Measurements from ENCODE around the gene PFKL.
"Not testable (repeated sequence)": the region's sequence is repeated elsewhere in the genome, so short reads cannot be mapped to it uniquely, and the experiment has no call there.

Gene PFKL

GRCh38 chr21:44300262-44300959 is 558 bp downstream of the PFKL start:
- Histone ChIP-seq H3K4me1 (peaks cover 88% of the 10 kb centered on the region), H3K9ac (peak overlapping the region; percentile 89), H3K4me3 (peak overlapping the region; percentile 84), H3K27me3 (no peaks in the 10 kb centered on the region), H4K20me1 (peaks cover 50% of the 10 kb centered on the region), H3K9me3 (no peaks in the 10 kb centered on the region), H3K27ac (peak overlapping the region; percentile 95), H3K4me2 (peak overlapping the region; percentile 99), H3K36me3 (peaks cover 3% of the 10 kb centered on the region; the same call in 1 of the 2 replicates)
- no peak for TF ChIP-seq Cebpa-rat (IDR thresholded peaks at IDR 0.05)

GRCh38 chr21:44301141-44301540 is 1.3 kb downstream of the PFKL start:
- Histone ChIP-seq H3K4me2 (peak overlapping the region; percentile 99), H4K20me1 (peaks cover 57% of the 10 kb centered on the region), H3K36me3 (peaks cover 10% of the 10 kb centered on the region), H3K9me3 (no peaks in the 10 kb centered on the region), H3K27me3 (no peaks in the 10 kb centered on the region), H3K27ac (peak overlapping the region; percentile 95), H3K4me3 (peak overlapping the region; percentile 84), H3K4me1 (peaks cover 88% of the 10 kb centered on the region), H3K9ac (peak overlapping the region; percentile 89)
- no peak for TF ChIP-seq Cebpa-rat (IDR thresholded peaks at IDR 0.05)

- H3K4me3 ChIP-seq, result peak overlapping the region; percentile 84
- peaks cover 88% of the 10 kb centered on the region for H3K4me1 ChIP-seq
- no peaks in the 10 kb centered on the region for H3K27me3 ChIP-seq
- TF ChIP-seq Cebpa-rat (IDR thresholded peaks at IDR 0.05), result no peak
- H3K9me3 ChIP-seq, result no peaks in the 10 kb centered on the region
- H4K20me1 ChIP-seq, result peaks cover 66% of the 10 kb centered on the region
- H3K9ac ChIP-seq, result peak overlapping the region; percentile 89
- H3K27ac ChIP-seq, result peak overlapping the region; percentile 95
- peaks cover 18% of the 10 kb centered on the region for H3K36me3 ChIP-seq
- H3K4me2 ChIP-seq, result peak overlapping the region; percentile 99
Measured at GRCh38 chr21:44301961-44302406, 2.1 kb downstream of the PFKL start.

GRCh38 chr21:44302573-44303401 is 2.9 kb downstream of the PFKL start:
- Histone ChIP-seq H3K36me3 (peaks cover 26% of the 10 kb centered on the region), H3K9ac (peak overlapping the region; percentile 89), H3K4me2 (peak overlapping the region; percentile 99), H3K4me3 (peak overlapping the region; percentile 84), H3K4me1 (peaks cover 88% of the 10 kb centered on the region), H4K20me1 (peaks cover 74% of the 10 kb centered on the region), H3K27ac (peak overlapping the region; percentile 95)
- not testable (repeated sequence) for H3K27me3 ChIP-seq, H3K9me3 ChIP-seq

- peak overlapping the region; percentile 67 for H3K9ac ChIP-seq
- peak overlapping the region; percentile 99 for H3K4me2 ChIP-seq
- peak overlapping the region; percentile 75 for H3K27ac ChIP-seq
- H3K9me3 ChIP-seq, result no peaks in the 10 kb centered on the region
- H3K36me3 ChIP-seq, result peaks cover 32% of the 10 kb centered on the region
- peaks cover 81% of the 10 kb centered on the region for H4K20me1 ChIP-seq
- no peak for TF ChIP-seq Cebpa-rat (IDR thresholded peaks at IDR 0.05)
- H3K27me3 ChIP-seq, result no peaks in the 10 kb centered on the region
- H3K4me1 ChIP-seq, result peaks cover 88% of the 10 kb centered on the region
- H3K4me3 ChIP-seq, result peak overlapping the region; percentile 84; the same call in 1 of the 2 replicates
Measured at GRCh38 chr21:44303490-44303981, 3.7 kb downstream of the PFKL start.

- TF ChIP-seq Cebpa-rat (IDR thresholded peaks at IDR 0.05), result no peak
- H3K9ac ChIP-seq, result peak overlapping the region; percentile 67
- H3K4me1 ChIP-seq, result peaks cover 88% of the 10 kb centered on the region
- H3K27me3 ChIP-seq, result no peaks in the 10 kb centered on the region
- H3K27ac ChIP-seq, result peak overlapping the region; percentile 75
- H3K4me2 ChIP-seq, result peak overlapping the region; percentile 99
- H4K20me1 ChIP-seq, result peaks cover 86% of the 10 kb centered on the region
- H3K36me3 ChIP-seq, result peaks cover 37% of the 10 kb centered on the region
- no peaks in the 10 kb centered on the region for H3K9me3 ChIP-seq
- 0 out of 2 replicates have a peak overlapping the region, but pooled peaks have one; percentile 23 for H3K4me3 ChIP-seq
Measured at GRCh38 chr21:44304011-44304616, 4.3 kb downstream of the PFKL start.

- Histone ChIP-seq H3K4me3 (no peak overlapping the region; the same call in 1 of the 2 replicates), H3K4me1 (peaks cover 93% of the 10 kb centered on the region), H3K27me3 (no peaks in the 10 kb centered on the region), H3K36me3 (peaks cover 44% of the 10 kb centered on the region), H3K4me2 (peak overlapping the region; percentile 99), H3K9me3 (no peaks in the 10 kb centered on the region), H4K20me1 (peaks cover 94% of the 10 kb centered on the region), H3K27ac (peak overlapping the region; percentile 75), H3K9ac (peak overlapping the region; percentile 67)
- TF ChIP-seq Cebpa-rat (IDR thresholded peaks at IDR 0.05), result no peak
Measured at GRCh38 chr21:44304877-44305293, 5.0 kb downstream of the PFKL start.

GRCh38 chr21:44305691-44306090 is 5.8 kb downstream of the PFKL start:
- Histone ChIP-seq H3K9ac (peak overlapping the region; percentile 67; the same call in 1 of the 2 replicates), H3K27me3 (no peaks in the 10 kb centered on the region), H3K4me2 (peak overlapping the region; percentile 99), H3K36me3 (peaks cover 52% of the 10 kb centered on the region), H4K20me1 (peaks cover 99% of the 10 kb centered on the region), H3K27ac (peak overlapping the region; percentile 75), H3K9me3 (no peaks in the 10 kb centered on the region), H3K4me1 (peaks cover 100% of the 10 kb centered on the region), H3K4me3 (peak overlapping the region; percentile 18; the same call in 1 of the 2 replicates)
- TF ChIP-seq Cebpa-rat (IDR thresholded peaks at IDR 0.05), result no peak

GRCh38 chr21:44306936-44307704 is 7.3 kb downstream of the PFKL start:
- no peak for TF ChIP-seq Cebpa-rat (IDR thresholded peaks at IDR 0.05)
- peak overlapping the region; percentile 99 for H3K4me2 ChIP-seq
- peak overlapping the region; percentile 75 for H3K27ac ChIP-seq
- H3K4me3 ChIP-seq, result no peak overlapping the region
- H3K27me3 ChIP-seq, result no peaks in the 10 kb centered on the region
- H3K36me3 ChIP-seq, result peaks cover 66% of the 10 kb centered on the region
- peaks cover 87% of the 10 kb centered on the region for H3K4me1 ChIP-seq
- 0 out of 2 replicates have a peak overlapping the region, but pooled peaks have one; percentile 67 for H3K9ac ChIP-seq
- peaks cover 99% of the 10 kb centered on the region for H4K20me1 ChIP-seq
- no peaks in the 10 kb centered on the region for H3K9me3 ChIP-seq

Measured in BLaER1 (cell line).